Tibial nerve (tissue), 4 donors: ENCODE data around the gene TDRD3. TPM values are rescaled to one million over a fixed set of nuclear protein-coding genes. Genes with fewer than 3 reads are reported as not detected.

ENCODE experiments used
- DNase-seq, 2 donors: peaks; one replicate each; pipeline ENCODE4 v3.0.0-alpha.2; 2019; ENCODE audit warnings: low spot score in 2 of 2
- H3K27ac ChIP-seq, 4 donors: fragments of 200-600 bp; sonication (generic) in 3 of 4; one replicate each; pipeline ENCODE4 v1.5.1; 2017 to 2019; ENCODE audit warnings: mild to moderate bottlenecking in 1 of 4
- H3K27me3 ChIP-seq, 2 donors: fragments of 200-600 bp; sonication (generic) in 1 of 2; one replicate each; pipeline versions ENCODE4 v1.5.1 to v1.6.0; 2017 to 2019
- H3K36me3 ChIP-seq, 3 donors: fragments of 200-600 bp; sonication (generic); one replicate each; pipeline ENCODE4 v1.5.1; 2018 to 2019
- H3K4me1 ChIP-seq, 4 donors: fragments of 200-600 bp; sonication (generic) in 3 of 4; one replicate each; pipeline ENCODE4 v1.5.1; 2017 to 2019
- H3K4me3 ChIP-seq, 4 donors: fragments of 200-600 bp; sonication (generic) in 3 of 4; one replicate each; pipeline ENCODE4 v1.5.1; 2017 to 2019; ENCODE audit warnings: mild to moderate bottlenecking in 1 of 4, moderate library complexity in 1 of 4
- H3K9me3 ChIP-seq, 4 donors: fragments of 200-600 bp; sonication (generic) in 3 of 4; one replicate each; pipeline ENCODE4 v1.5.1; 2017 to 2019
- EP300 ChIP-seq, 2 donors: sonication (generic); formaldehyde crosslinking; IDR thresholded peaks; one replicate each; pipeline ENCODE4 v1.6.1; 2017; ENCODE audit warnings: antibody characterized with exemption in 2 of 2, mild to moderate bottlenecking in 1 of 2
- POLR2A ChIP-seq, 2 donors: fragments of 450-650 bp; IDR thresholded peaks; one replicate each; pipeline ENCODE4 v1.6.1; 2017; ENCODE audit warnings: antibody characterized with exemption in 2 of 2, mild to moderate bottlenecking in 2 of 2, moderate library complexity in 2 of 2
- WGBS, 2 donors: methylation state at CpG; one replicate each; pipeline ENCODE4 v1.1.5; 2018; 5-methylcytosine and 5-hydroxymethylcytosine counted together
- total RNA-seq, 4 donors: library from RNA; depleted of rRNA; stranded (reverse); fragments of >200 nt; gene quantifications; one replicate each; pipeline ENCODE4 v1.1.0, GENCODE V29; 2016
- TF ChIP-seq, protein P1 (sequence below), 5 experiments: fragments of 200-600 bp in 3 of 5; fragments of 450-650 bp in 2 of 5; sonication (generic) in 3 of 5; IDR thresholded peaks; one replicate each; pipeline ENCODE4 v1.5.1; 2016 to 2019; ENCODE audit warnings: antibody characterized with exemption in 5 of 5, mild to moderate bottlenecking in 3 of 5, moderate library complexity in 2 of 5

TDRD3 gene
- total RNA-seq, 4 donors from 2014 or later, result 31.2 to 38.5 (median 35.1) TPM

DNA sequence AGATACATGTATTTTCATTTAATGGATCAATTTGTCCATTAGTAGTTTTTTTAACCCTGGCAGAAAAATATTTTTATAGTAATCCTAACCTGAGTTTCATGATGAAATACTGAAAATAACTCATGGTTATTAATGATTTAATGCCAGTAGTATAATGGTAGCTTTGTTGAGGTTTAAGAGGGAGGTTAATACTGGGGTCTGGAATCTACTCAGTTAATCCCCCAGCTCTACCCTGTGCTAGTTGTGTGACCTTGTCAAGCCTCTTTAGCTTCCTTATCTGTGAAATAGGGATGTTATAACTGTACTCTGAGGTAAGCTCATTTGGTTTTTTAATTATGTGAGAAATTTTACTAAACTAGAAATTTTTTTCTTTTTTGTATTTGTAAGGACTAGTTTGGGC, 122.5 kb downstream of the TDRD3 start:
- Histone ChIP-seq H3K9me3 (no peaks in the 10 kb centered on the region), H3K4me1 (no peaks in the 10 kb centered on the region), H3K36me3 (peaks cover 0 to 34% (median 0%) of the 10 kb centered on the region in 3 donors), H3K27me3 (no peaks in the 10 kb centered on the region), H3K27ac (no peak overlapping the region), H3K4me3 (no peak overlapping the region)
- no peak for TF ChIP-seq EP300 (IDR thresholded peaks at IDR 0.05)
- no peak for TF ChIP-seq POLR2A (IDR thresholded peaks at IDR 0.05)
- TF ChIP-seq, protein P1, sequence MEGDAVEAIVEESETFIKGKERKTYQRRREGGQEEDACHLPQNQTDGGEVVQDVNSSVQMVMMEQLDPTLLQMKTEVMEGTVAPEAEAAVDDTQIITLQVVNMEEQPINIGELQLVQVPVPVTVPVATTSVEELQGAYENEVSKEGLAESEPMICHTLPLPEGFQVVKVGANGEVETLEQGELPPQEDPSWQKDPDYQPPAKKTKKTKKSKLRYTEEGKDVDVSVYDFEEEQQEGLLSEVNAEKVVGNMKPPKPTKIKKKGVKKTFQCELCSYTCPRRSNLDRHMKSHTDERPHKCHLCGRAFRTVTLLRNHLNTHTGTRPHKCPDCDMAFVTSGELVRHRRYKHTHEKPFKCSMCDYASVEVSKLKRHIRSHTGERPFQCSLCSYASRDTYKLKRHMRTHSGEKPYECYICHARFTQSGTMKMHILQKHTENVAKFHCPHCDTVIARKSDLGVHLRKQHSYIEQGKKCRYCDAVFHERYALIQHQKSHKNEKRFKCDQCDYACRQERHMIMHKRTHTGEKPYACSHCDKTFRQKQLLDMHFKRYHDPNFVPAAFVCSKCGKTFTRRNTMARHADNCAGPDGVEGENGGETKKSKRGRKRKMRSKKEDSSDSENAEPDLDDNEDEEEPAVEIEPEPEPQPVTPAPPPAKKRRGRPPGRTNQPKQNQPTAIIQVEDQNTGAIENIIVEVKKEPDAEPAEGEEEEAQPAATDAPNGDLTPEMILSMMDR (IDR thresholded peaks at IDR 0.05), result no peak
- DNase-seq, result no peak

DNA sequence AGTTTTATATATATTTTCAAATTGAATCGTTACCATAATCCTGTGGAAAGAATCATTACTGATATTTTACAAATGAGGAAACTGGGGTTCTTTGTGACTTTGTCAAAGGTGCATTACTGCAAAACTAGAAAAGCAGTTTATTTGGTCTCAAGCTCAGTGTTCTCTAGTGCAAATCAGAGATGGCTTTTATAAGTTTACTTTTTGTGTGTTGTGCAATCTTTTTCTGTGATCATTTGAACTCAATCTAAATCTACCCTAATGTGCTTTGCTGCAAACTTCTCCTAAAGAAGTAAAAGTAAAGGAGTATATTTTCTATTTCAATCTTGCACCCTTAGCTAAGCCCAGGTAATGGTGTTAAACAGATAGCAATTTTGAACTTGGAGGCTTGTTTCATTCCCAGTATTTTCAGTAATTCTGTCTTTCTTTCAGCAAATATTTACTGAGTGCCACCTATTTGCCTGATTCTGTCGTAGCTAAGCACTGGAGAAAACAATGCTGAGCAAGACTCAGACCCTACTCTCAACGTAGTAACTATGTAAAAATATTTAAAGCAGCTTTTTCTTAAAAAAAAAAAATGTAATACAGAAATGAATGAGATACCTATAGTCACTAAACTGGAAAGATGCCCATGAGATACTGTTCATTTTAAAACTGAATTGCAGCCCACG, 124.0 kb downstream of the TDRD3 start:
- 88% methylated on average over 4 of the region's 4 CpGs for WGBS, 2 donors
- Histone ChIP-seq H3K27ac (no peak overlapping the region), H3K27me3 (no peaks in the 10 kb centered on the region), H3K36me3 (peaks cover 0 to 28% (median 0%) of the 10 kb centered on the region in 3 donors), H3K4me3 (no peak overlapping the region), H3K9me3 (no peaks in the 10 kb centered on the region), H3K4me1 (no peaks in the 10 kb centered on the region)
- no peak for DNase-seq
- TF ChIP-seq EP300 (IDR thresholded peaks at IDR 0.05) (no peak), POLR2A (IDR thresholded peaks at IDR 0.05) (no peak)
- TF ChIP-seq, protein P1 (IDR thresholded peaks at IDR 0.05), result no peak

- H3K27ac ChIP-seq, result no peak overlapping the region
- TF ChIP-seq, protein P1 (IDR thresholded peaks at IDR 0.05), result no peak
- TF ChIP-seq POLR2A (IDR thresholded peaks at IDR 0.05) (no peak), EP300 (IDR thresholded peaks at IDR 0.05) (no peak)
- H3K36me3 ChIP-seq, result peaks cover 0 to 13% (median 0%) of the 10 kb centered on the region in 3 donors
- DNase-seq, result no peak
- H3K4me3 ChIP-seq, result no peak overlapping the region
- no peaks in the 10 kb centered on the region for H3K9me3 ChIP-seq
- 19 to 38% methylated on average over 1 of the region's 1 CpG for WGBS, 2 donors
- H3K4me1 ChIP-seq, result no peaks in the 10 kb centered on the region
- H3K27me3 ChIP-seq, result no peaks in the 10 kb centered on the region
Measured at GRCh38 chr13:60538566-60538965, 141.5 kb downstream of the TDRD3 start.

DNA sequence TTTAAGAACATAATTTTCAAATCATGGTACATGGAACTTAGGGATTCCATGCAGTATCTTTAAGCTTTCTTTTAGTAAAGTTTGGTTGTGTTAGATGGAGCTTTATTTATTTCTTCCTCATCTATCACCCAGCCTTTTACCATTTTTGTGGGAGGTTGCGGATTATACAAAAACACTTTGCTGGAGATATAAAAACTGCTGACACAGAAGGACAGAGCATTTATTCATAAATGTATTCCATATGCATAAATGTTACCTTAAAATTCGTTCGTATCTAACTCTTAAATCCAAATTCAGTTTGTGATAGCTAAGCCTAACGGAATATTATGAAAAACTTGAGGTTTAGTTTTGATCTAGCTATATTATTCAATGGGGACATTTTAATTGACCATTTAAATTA, 143.3 kb downstream of the TDRD3 start:
- no peaks in the 10 kb centered on the region for H3K4me1 ChIP-seq
- H3K27me3 ChIP-seq, result no peaks in the 10 kb centered on the region
- 87 to 88% methylated on average over 4 of the region's 4 CpGs for WGBS, 2 donors
- H3K27ac ChIP-seq, result no peak overlapping the region
- DNase-seq, result no peak
- H3K4me3 ChIP-seq, result no peak overlapping the region
- H3K9me3 ChIP-seq, result no peaks in the 10 kb centered on the region
- no peak for TF ChIP-seq EP300 (IDR thresholded peaks at IDR 0.05)
- no peak for TF ChIP-seq POLR2A (IDR thresholded peaks at IDR 0.05)
- H3K36me3 ChIP-seq, result peaks cover 0 to 7% (median 0%) of the 10 kb centered on the region in 3 donors

DNA sequence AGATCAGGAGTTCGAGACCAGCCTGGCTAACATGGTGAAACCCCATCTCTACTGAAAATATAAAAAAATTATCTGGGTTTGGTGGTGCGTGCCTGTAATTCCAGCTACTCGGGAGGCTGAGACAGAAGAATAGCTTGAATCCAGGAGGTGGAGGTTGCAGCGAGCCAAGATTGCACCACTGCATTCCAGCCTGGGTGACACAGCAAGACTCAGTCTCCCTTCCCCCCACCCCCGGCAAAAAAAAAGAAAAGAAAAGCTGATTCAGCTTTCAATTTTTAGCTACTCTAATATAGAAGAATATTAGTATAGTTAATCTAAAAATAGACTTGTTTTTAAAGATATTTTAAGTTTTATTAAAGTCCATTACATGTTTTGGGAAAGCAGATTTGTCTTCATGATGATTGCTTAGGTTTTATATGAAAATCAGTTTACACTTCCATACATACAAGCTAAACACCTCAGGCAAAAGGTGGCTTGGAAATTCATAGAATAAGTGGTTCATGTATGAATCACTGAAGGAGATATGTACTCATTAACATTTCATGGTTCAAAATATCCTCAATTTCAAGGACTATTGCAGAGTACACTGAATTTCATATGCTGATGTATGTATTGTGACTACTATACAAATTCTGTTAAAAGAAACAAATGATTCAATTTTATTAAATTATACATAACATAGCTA, 165.2 kb downstream of the TDRD3 start:
- Histone ChIP-seq H3K4me3 (no peak overlapping the region), H3K9me3 (no peaks in the 10 kb centered on the region), H3K27ac (no peak overlapping the region), H3K27me3 (no peaks in the 10 kb centered on the region), H3K36me3 (peaks cover 0 to 9% (median 0%) of the 10 kb centered on the region in 3 donors), H3K4me1 (no peaks in the 10 kb centered on the region)
- whole genome bisulfite sequencing, 2 donors, result 89 to 93% methylated on average over 5 of the region's 5 CpGs
- no peak for TF ChIP-seq POLR2A (IDR thresholded peaks at IDR 0.05)
- TF ChIP-seq EP300 (IDR thresholded peaks at IDR 0.05), result no peak
- TF ChIP-seq, protein P1 (IDR thresholded peaks at IDR 0.05), result no peak
- DNase-seq, result no peak
